ENCODE measurements around the gene APOBEC3H.
"Not testable (repeated sequence)": the region's sequence is repeated elsewhere in the genome, so short reads cannot be mapped to it uniquely, and the experiment has no call there.

APOBEC3H gene

GRCh38 chr22:39097098-39098020, at the start of gene APOBEC3H:
Gene APOBEC3H (plus strand): TSS chr22:39097244. CDS start chr22:39100279, 3,035 bp downstream.
- no peak for DNase-seq

GRCh38 chr22:39049486-39049885, 47.6 kb upstream of the APOBEC3H start:
- DNase-seq, result not testable (repeated sequence)

GRCh38 chr22:39051844-39052495, 45.1 kb upstream of the APOBEC3H start:
- not testable (repeated sequence) for DNase-seq

GRCh38 chr22:39055658-39056057, 41.4 kb upstream of the APOBEC3H start:
- no peak for DNase-seq

- not testable (repeated sequence) for DNase-seq
Measured at GRCh38 chr22:39061290-39061689, 35.8 kb upstream of the APOBEC3H start.

- DNase-seq, result not testable (repeated sequence)
Measured at GRCh38 chr22:39061951-39062350, 35.1 kb upstream of the APOBEC3H start.

GRCh38 chr22:39063904-39064303, 33.1 kb upstream of the APOBEC3H start:
- DNase-seq, result not testable (repeated sequence)

GRCh38 chr22:39066442-39067276, 30.4 kb upstream of the APOBEC3H start:
- DNase-seq, result not testable (repeated sequence)

GRCh38 chr22:39068033-39068785, 28.8 kb upstream of the APOBEC3H start:
- DNase-seq, result no peak

- no peak for DNase-seq
Measured at GRCh38 chr22:39070186-39070585, 26.9 kb upstream of the APOBEC3H start.

- not testable (repeated sequence) for DNase-seq
Measured at GRCh38 chr22:39072581-39072981, 24.5 kb upstream of the APOBEC3H start.

- no peak for DNase-seq
Measured at GRCh38 chr22:39073981-39074380, 23.1 kb upstream of the APOBEC3H start.

- not testable (repeated sequence) for DNase-seq
Measured at GRCh38 chr22:39076155-39077025, 20.7 kb upstream of the APOBEC3H start.

- DNase-seq, result peak; percentile 51
Measured at GRCh38 chr22:39077026-39077840, 19.8 kb upstream of the APOBEC3H start, which contains the start of gene APOBEC3G. Gene APOBEC3G (plus strand): TSS chr22:39077275. CDS start chr22:39077362, 87 bp downstream.

GRCh38 chr22:39077912-39078311, 19.1 kb upstream of the APOBEC3H start:
- not testable (repeated sequence) for DNase-seq

GRCh38 chr22:39078329-39078728, 18.7 kb upstream of the APOBEC3H start:
- no peak for DNase-seq

GRCh38 chr22:39079054-39079637, 17.9 kb upstream of the APOBEC3H start:
- DNase-seq, result not testable (repeated sequence)

- no peak for DNase-seq
Measured at GRCh38 chr22:39080052-39080762, 16.8 kb upstream of the APOBEC3H start.

GRCh38 chr22:39081016-39081415, 16.0 kb upstream of the APOBEC3H start:
- no peak for DNase-seq

Measured in HCEC 1CT (cell line).